ENCODE data around the gene OBP2A. TPM values are rescaled to one million over a fixed set of nuclear protein-coding genes. Genes with fewer than 3 reads are reported as not detected.

The OBP2A gene
- total RNA-seq, 2 donors from 2014 or later: 19.7 TPM; not detected in 1

GRCh38 chr9:135554718-135555117 is 8.8 kb downstream of the OBP2A start:
- H3K4me3 ChIP-seq: no peak overlapping the region
- intact Hi-C loops (cut with DNase I): no loop called here
- 62% methylated on average over 4 of the region's 4 CpGs for WGBS
- no peak for DNase-seq (ENCODE audit: low spot score)
- no peaks in the 10 kb centered on the region for H3K9me3 ChIP-seq
- TF ChIP-seq POLR2AphosphoS5 (IDR thresholded peaks at IDR 0.05) (no peak), CTCF (IDR thresholded peaks at IDR 0.05) (no peak), POLR2A (IDR thresholded peaks at IDR 0.05) (no peak)
- H3K4me1 ChIP-seq (replicated peaks): no peaks in the 10 kb centered on the region
- no peaks in the 10 kb centered on the region for H3K27me3 ChIP-seq (replicated peaks; ENCODE audit: insufficient read depth)
- H3K36me3 ChIP-seq: no peaks in the 10 kb centered on the region
- no peak overlapping the region for H3K27ac ChIP-seq

GRCh38 chr9:135555203-135555602 is 9.3 kb downstream of the OBP2A start:
- H3K4me3 ChIP-seq: no peak overlapping the region
- H3K27ac ChIP-seq: no peak overlapping the region
- H3K36me3 ChIP-seq: no peaks in the 10 kb centered on the region
- no peaks in the 10 kb centered on the region for H3K4me1 ChIP-seq (replicated peaks)
- H3K27me3 ChIP-seq (replicated peaks; ENCODE audit: insufficient read depth): no peaks in the 10 kb centered on the region
- TF ChIP-seq POLR2A (IDR thresholded peaks at IDR 0.05): no peak
- TF ChIP-seq CTCF (IDR thresholded peaks at IDR 0.05): no peak
- TF ChIP-seq POLR2AphosphoS5 (IDR thresholded peaks at IDR 0.05): no peak
- 76% methylated on average over 5 of the region's 5 CpGs for WGBS
- intact Hi-C loops (cut with DNase I): no loop called here
- no peaks in the 10 kb centered on the region for H3K9me3 ChIP-seq
- no peak for DNase-seq (ENCODE audit: low spot score)

- Histone ChIP-seq H3K27me3 (replicated peaks; ENCODE audit: insufficient read depth) (no peaks in the 10 kb centered on the region), H3K4me1 (replicated peaks) (no peaks in the 10 kb centered on the region), H3K9me3 (no peaks in the 10 kb centered on the region), H3K36me3 (no peaks in the 10 kb centered on the region), H3K27ac (no peak overlapping the region), H3K4me3 (no peak overlapping the region)
- 74% methylated on average over 16 of the region's 16 CpGs for WGBS
- TF ChIP-seq POLR2A (IDR thresholded peaks at IDR 0.05): no peak
- TF ChIP-seq CTCF (IDR thresholded peaks at IDR 0.05): no peak
- no peak for TF ChIP-seq POLR2AphosphoS5 (IDR thresholded peaks at IDR 0.05)
- intact Hi-C loops (cut with DNase I): no loop called here
- DNase-seq (ENCODE audit: low spot score): no peak
These were observed 10.0 kb downstream of the OBP2A start for GRCh38 chr9:135555910-135556309.

- Histone ChIP-seq H3K9me3 (no peaks in the 10 kb centered on the region), H3K27ac (no peak overlapping the region), H3K4me3 (no peak overlapping the region), H3K27me3 (replicated peaks; ENCODE audit: insufficient read depth) (no peaks in the 10 kb centered on the region), H3K4me1 (replicated peaks) (no peaks in the 10 kb centered on the region), H3K36me3 (no peaks in the 10 kb centered on the region)
- no peak for DNase-seq (ENCODE audit: low spot score)
- intact Hi-C loops (cut with DNase I): no loop called here
- 45% methylated on average over 11 of the region's 11 CpGs for WGBS
- TF ChIP-seq POLR2AphosphoS5 (IDR thresholded peaks at IDR 0.05) (no peak), POLR2A (IDR thresholded peaks at IDR 0.05) (no peak), CTCF (IDR thresholded peaks at IDR 0.05) (no peak)
These were observed 13.7 kb downstream of the OBP2A start for GRCh38 chr9:135559606-135560005.

GRCh38 chr9:135561391-135562234 is 15.7 kb downstream of the OBP2A start, which contains the start of gene PAEP:
TSS of gene PAEP (plus strand) at chr9:135561756.
- H3K9me3 ChIP-seq: no peaks in the 10 kb centered on the region
- H3K4me1 ChIP-seq (replicated peaks): no peaks in the 10 kb centered on the region
- H3K27me3 ChIP-seq (replicated peaks; ENCODE audit: insufficient read depth): peaks cover 7% of the 10 kb centered on the region
- intact Hi-C loops (cut with DNase I): no loop called here
- no peak for DNase-seq (ENCODE audit: low spot score)
- no peaks in the 10 kb centered on the region for H3K36me3 ChIP-seq
- H3K27ac ChIP-seq: no peak within 1 kb of the TSS
- no peak within 1 kb of the TSS for H3K4me3 ChIP-seq
- no peak for TF ChIP-seq CTCF (IDR thresholded peaks at IDR 0.05)
- no peak for TF ChIP-seq POLR2A (IDR thresholded peaks at IDR 0.05)
- TF ChIP-seq POLR2AphosphoS5 (IDR thresholded peaks at IDR 0.05): no peak
- WGBS: 79% methylated on average over 19 of the region's 20 CpGs
